Fibroblast of villous mesenchyme (primary cell): ENCODE results near the gene PLEKHF1. TPM values are rescaled to one million over a fixed set of nuclear protein-coding genes. Genes with fewer than 3 reads are reported as not detected.

Experiments used
- DNase-seq: peaks from one replicate; pipeline ENCODE4 v3.0.0-alpha.2; 2010; ENCODE audit warnings: low read depth
- H3K4me3 ChIP-seq: 2 replicates; pipeline ENCODE4 v1.5.1; 2011; ENCODE audit warnings: low read depth, mild to moderate bottlenecking, low read length
- CTCF ChIP-seq: IDR thresholded peaks from 2 replicates; pipeline ENCODE4 v1.5.1; 2012; ENCODE audit warnings: low read depth, mild to moderate bottlenecking, low read length; ENCODE audit not compliant: insufficient read depth
- total RNA-seq: library from RNA; depleted of rRNA; stranded (reverse); fragments of >200 nt; gene quantifications from 2 replicates; pipeline ENCODE4 v1.2.3, GENCODE V29; 2012

PLEKHF1 gene
- total RNA-seq, 1 donor = 9.9 TPM

GRCh38 chr19:29683009-29683408, 17.7 kb downstream of the PLEKHF1 start:
- no peak overlapping the region for H3K4me3 ChIP-seq
- TF ChIP-seq CTCF = no peak
- DNase-seq = no peak

- no peak for DNase-seq
- no peak overlapping the region for H3K4me3 ChIP-seq
- TF ChIP-seq CTCF = no peak
Measured at GRCh38 chr19:29685326-29685725, 20.1 kb downstream of the PLEKHF1 start.

- DNase-seq = no peak
- no peak for TF ChIP-seq CTCF
- no peak overlapping the region for H3K4me3 ChIP-seq
Measured at GRCh38 chr19:29686285-29686805, 21.1 kb downstream of the PLEKHF1 start.

GRCh38 chr19:29687244-29687896, 22.1 kb downstream of the PLEKHF1 start:
- no peak for TF ChIP-seq CTCF
- H3K4me3 ChIP-seq = peak overlapping the region; percentile 38
- peak; percentile 95 for DNase-seq

GRCh38 chr19:29687897-29688728, 22.9 kb downstream of the PLEKHF1 start:
- no peak for TF ChIP-seq CTCF
- peak; percentile 84 for DNase-seq
- H3K4me3 ChIP-seq = no peak overlapping the region

- TF ChIP-seq CTCF = peak; percentile 37
- no peak overlapping the region for H3K4me3 ChIP-seq
- DNase-seq = peak; percentile 42
Measured at GRCh38 chr19:29690842-29691241, 25.6 kb downstream of the PLEKHF1 start.
